AG04449 (cell line): Measurements from ENCODE around the gene PNPLA7.
A peak's percentile ranks its signal among the peaks of the same experiment; 100 is the strongest.

ENCODE experiments used
- CTCF ChIA-PET: fragments of 350-600 bp; formaldehyde crosslinking; extraction: SDS; loops from one replicate; lab custom pipeline; 2021; ENCODE audit warnings: antibody characterized with exemption; lab: Yijun Ruan, JAX
- POLR2A ChIA-PET: fragments of 400-600, 350-600 bp; formaldehyde crosslinking; extraction: SDS; loops from one replicate; lab custom pipeline; 2020; ENCODE audit warnings: antibody characterized with exemption, inconsistent platforms; lab: Yijun Ruan, JAX
- DNase-seq: peaks from one replicate; pipeline ENCODE4 v3.0.0-alpha.2; 2010; ENCODE audit warnings: low read depth, low spot score
- H3K4me3 ChIP-seq: 2 replicates; pipeline ENCODE4 v1.5.1; 2011; ENCODE audit warnings: low read depth, mild to moderate bottlenecking, control low read depth, low read length
- TF ChIP-seq, protein P1 (sequence below): IDR thresholded peaks from one replicate; pipeline ENCODE4 v1.5.1; 2011; ENCODE audit warnings: mild to moderate bottlenecking, moderate library complexity, low read length, control low read depth, inconsistent platforms; ENCODE audit not compliant: insufficient read depth; ENCODE audit errors: missing control alignments

The PNPLA7 gene

DNA sequence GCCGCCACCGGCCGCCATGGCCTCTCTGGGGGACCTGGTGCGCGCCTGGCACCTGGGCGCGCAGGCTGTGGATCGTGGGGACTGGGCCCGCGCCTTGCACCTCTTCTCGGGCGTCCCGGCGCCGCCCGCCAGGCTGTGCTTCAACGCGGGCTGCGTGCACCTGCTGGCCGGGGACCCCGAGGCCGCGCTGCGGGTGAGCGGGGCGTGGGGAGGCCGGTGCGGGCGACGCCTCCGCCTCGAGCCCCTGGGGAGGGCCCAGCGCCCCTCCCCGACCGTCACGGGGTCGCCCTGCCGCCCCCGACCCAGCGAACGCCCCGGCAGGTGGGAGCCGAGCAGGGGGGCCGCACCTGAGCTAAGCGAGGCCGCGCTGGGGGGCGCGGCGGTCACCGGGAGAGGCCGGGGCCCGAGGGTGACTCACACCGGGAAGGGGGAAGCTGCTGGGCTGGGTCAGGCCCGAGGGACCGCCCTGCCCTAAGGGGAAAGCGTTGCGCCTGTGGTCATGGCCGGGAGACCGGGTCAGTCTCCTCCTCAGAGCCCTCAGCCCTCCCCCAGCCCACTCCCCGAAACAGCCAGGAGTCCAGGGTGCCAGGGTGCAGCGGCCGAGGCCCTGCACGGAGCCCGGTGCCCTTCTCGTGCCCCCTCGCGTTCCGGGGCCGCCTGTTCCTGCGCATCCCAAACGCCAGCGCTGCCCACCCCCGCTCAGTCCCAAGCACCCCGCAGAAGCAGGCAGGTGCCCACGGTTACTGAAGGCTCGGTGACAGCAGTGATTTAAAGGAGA, 126.5 kb downstream of the PNPLA7 start:
- H3K4me3 ChIP-seq: peak overlapping the region; percentile 72
- DNase-seq: no peak
- CTCF ChIA-PET: interaction anchor here (0.8 to 4.0 kb wide), 17 partner anchors 9 to 187 kb away, joined by 3 to 41 read pairs (median 6); partner anchors contain the start of gene TOR4A
- POLR2A ChIA-PET: interaction anchor here (0.6 to 0.9 kb wide), 7 partner anchors 8 to 183 kb away, joined by 3 to 6 read pairs (median 3); partner anchors contain the start of gene TUBB4B
- TF ChIP-seq, protein P1, sequence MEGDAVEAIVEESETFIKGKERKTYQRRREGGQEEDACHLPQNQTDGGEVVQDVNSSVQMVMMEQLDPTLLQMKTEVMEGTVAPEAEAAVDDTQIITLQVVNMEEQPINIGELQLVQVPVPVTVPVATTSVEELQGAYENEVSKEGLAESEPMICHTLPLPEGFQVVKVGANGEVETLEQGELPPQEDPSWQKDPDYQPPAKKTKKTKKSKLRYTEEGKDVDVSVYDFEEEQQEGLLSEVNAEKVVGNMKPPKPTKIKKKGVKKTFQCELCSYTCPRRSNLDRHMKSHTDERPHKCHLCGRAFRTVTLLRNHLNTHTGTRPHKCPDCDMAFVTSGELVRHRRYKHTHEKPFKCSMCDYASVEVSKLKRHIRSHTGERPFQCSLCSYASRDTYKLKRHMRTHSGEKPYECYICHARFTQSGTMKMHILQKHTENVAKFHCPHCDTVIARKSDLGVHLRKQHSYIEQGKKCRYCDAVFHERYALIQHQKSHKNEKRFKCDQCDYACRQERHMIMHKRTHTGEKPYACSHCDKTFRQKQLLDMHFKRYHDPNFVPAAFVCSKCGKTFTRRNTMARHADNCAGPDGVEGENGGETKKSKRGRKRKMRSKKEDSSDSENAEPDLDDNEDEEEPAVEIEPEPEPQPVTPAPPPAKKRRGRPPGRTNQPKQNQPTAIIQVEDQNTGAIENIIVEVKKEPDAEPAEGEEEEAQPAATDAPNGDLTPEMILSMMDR: no peak

DNA sequence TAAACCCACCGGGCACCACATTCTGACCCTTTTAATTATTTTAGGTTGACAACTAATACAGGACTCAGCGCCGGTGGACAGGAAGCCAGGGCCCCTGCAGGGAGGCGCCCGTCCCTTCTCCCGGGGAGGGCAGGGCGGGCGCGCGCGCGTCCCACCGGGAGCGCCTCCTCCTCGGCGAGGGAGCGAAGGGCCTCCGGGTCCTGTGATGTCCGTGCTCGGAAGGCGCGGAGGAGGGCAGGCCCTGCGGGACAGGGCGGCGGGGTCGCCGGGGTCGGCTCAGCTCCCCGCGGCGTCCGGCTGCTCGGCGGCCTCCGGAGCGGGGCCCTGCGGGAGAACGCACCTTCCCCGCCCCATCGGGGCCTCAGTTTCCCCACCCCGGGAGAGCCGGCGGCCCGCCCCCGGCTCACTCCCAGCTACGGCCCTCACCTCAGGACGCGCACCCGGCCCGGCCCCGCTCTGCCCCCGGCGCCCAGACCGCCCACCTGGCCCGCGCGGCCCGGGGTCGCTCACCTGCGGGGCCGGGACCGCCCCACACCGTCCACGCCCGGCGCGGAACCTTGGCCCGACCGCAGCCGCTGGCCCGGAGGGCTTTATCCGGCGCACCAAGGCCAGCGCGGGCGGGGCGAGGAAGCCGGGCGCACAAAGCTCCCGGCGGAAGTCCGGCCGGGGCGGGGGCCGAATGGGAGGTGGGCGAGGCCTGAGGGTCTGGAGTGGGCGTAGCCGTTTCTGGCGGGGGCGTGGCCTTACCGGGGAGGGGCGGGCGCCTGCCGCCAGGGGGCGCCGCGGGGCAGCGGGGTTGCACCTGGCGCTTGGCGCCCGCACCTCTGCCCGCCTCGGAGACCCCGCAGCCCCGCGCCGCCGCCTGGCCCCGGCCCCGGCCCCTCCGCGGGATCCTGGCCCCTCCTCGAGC, 127.3 kb downstream of the PNPLA7 start, which contains the start of the genes EXD3 and NOXA1:
EXD3 (minus strand) TSS at position 559 of the 910 bp plus-strand sequence. CDS start 27,805 bp downstream, outside the sequence.
NOXA1 (plus strand) TSS at position 790 of the 910 bp plus-strand sequence. CDS start 137 bp downstream, outside the sequence.
- DNase-seq: peak; percentile 46
- CTCF ChIA-PET: interaction anchor here (0.6 to 4.0 kb wide), 28 partner anchors 9 to 197 kb away, joined by 3 to 41 read pairs (median 4); partner anchors contain the start of genes NRARP and TOR4A
- TF ChIP-seq, protein P1: peak; percentile 62
- peak within 1 kb of the TSS; percentile 72 for H3K4me3 ChIP-seq
- POLR2A ChIA-PET: interaction anchor here (0.6 to 0.9 kb wide), 7 partner anchors 9 to 182 kb away, joined by 3 to 6 read pairs (median 3); partner anchors contain the start of gene TUBB4B

DNA sequence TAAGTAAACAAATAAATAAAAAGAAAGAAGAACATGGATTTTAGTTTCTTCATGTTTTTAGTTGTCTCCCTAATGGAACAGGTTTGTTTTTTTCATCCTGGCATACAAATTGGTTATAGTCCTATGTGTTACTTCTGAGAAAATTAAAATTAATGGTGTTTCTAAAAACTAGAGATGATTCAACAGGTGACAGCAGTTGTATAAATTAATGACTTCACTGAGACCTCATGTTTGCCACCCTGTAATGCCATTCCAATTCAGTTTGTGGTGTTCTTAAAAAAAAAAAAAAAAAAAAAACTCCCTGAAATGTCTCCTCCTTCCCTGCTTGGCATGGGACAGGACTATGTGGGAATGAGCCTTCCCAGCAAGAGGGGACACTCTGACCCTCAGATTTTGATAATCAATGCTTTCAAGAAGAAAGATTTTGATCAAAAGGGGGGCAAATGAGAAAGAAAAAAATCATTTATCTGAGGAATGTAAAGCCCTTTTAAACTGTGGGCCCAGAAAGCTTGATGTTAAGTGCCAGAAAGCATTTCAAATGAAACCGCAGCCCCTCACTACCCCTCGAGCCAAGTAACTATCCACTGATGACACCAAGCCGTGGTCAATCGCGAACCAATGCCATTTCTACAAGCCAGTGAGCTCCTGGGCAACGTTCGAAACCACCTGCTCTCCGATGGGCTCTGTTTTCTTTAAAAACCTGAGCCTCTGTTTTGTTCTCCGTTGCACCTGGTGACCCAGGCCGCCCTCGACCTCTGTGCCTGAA, 128.2 kb downstream of the PNPLA7 start:
- ChIA-PET CTCF (interaction anchor here (0.6 to 4.0 kb wide), 20 partner anchors 10 to 196 kb away, joined by 3 to 41 read pairs (median 6); partner anchors contain the start of gene NRARP), POLR2A (no interaction called here)
- DNase-seq: no peak
- TF ChIP-seq, protein P1: no peak
- peak overlapping the region; percentile 72 for H3K4me3 ChIP-seq

DNA sequence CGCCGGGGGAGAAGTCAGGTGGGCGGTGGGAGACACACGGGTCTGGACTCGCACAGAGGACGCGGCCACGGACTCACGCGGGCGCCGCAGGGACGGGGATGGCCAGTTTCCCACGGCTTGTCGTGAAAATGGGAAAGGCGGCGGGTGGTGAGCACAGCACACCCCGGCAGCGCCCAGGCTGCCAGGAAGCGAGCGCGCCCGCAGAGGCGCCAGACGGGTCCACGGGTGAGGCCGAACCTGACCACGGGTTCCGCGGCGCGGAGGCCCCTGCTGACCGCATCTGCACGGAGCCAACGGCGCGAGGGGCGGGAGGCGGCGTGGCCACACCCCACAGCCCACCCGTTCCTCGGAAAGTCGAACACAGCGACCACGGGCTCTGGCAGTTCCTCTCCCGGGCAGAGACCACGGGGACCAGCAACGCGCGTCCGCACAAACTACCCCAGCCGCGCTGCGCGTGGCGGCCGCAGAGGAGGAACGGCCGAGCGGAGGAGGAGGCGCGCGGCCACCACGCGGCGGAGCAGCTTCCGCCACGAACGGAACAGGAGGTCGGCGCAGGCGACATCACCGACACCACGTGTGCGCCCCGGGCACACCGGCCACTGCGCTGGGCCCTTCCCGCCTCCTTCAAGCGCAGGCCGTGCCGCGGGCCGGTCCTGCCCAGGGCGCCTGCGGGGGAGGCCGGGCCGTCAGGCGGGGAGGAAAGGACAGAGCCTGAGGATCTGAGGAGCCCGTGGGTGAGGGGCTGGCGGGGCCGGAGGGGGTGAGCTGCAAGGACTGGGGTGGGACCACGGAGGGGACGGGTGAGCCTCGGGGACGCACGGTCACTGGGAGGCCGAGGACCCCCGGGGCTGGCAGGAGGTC, 132.8 kb downstream of the PNPLA7 start:
- POLR2A ChIA-PET: interaction anchor here (0.6 kb wide), 1 partner anchor 126 kb away, joined by 4 read pairs; no protein-coding TSS in a partner anchor
- TF ChIP-seq, protein P1: no peak
- peak overlapping the region; percentile 37 for H3K4me3 ChIP-seq
- CTCF ChIA-PET: no interaction called here
- no peak for DNase-seq
